Erythroblast (primary cell): ENCODE results near the gene CNRIP1.

ENCODE experiments used
- GATA1 ChIP-seq: IDR thresholded peaks from 2 replicates; pipeline ENCODE4 v1.6.1; 2011; ENCODE audit warnings: low read depth, mild to moderate bottlenecking, control low read depth, low read length, moderate library complexity
- POLR2A ChIP-seq: IDR thresholded peaks from 2 replicates; pipeline ENCODE4 v1.6.1; 2011; ENCODE audit warnings: mild to moderate bottlenecking, low read length

DNA sequence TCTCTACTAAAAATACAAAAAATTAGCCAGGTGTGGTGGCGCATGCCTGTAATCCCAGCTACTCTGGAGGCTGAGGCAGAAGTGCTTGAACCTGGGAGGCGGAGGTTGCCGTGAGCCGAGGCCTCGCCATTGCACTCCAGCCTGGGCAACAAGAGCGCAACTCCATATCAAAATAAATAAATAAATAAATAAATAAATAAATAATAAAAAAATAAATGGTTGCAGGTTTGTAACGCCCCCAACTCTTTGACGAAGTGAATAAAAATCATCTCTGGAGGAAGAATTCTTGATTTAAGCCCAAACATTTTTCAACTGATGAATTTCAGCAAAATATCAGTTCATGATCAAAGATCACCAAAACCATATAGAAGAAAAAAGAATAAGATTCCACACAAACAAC lies 13.3 kb upstream of the CNRIP1 start:
- TF ChIP-seq POLR2A, result no peak
- no peak for TF ChIP-seq GATA1
